Gastrocnemius medialis (tissue), 4 donors: ENCODE results near the gene ATP5PD. TPM values are rescaled to one million over a fixed set of nuclear protein-coding genes. Genes with fewer than 3 reads are reported as not detected.

Experiments used
- ATAC-seq, 2 donors: fragments of 150-250 bp; one replicate each; pipeline ENCODE4 v1.9.1; 2016
- DNase-seq, 2 donors: peaks; one replicate each; pipeline ENCODE4 v3.0.0-alpha.2; 2019
- H3K27ac ChIP-seq, 4 donors: fragments of 200-600 bp; sonication (generic); 1 replicate in 1 of 4; 2 replicates in 3 of 4; pipeline ENCODE4 v1.5.1; 2016 to 2018; ENCODE audit warnings: mild to moderate bottlenecking in 2 of 4, moderate library complexity in 1 of 4
- H3K27me3 ChIP-seq, 3 donors: fragments of 200-600 bp; sonication (generic) in 2 of 3; 1 replicate in 1 of 3; 2 replicates in 2 of 3; pipeline versions ENCODE4 v1.5.1 to v1.6.0; 2016 to 2019; ENCODE audit warnings: mild to moderate bottlenecking in 1 of 3, moderate library complexity in 1 of 3
- H3K36me3 ChIP-seq, 2 donors: fragments of 200-600 bp; sonication (generic) in 1 of 2; one replicate each; pipeline ENCODE4 v1.5.1; 2017 to 2018
- H3K4me1 ChIP-seq, 2 donors: fragments of 200-600 bp; sonication (generic) in 1 of 2; one replicate each; pipeline ENCODE4 v1.5.1; 2016 to 2017; ENCODE audit warnings: mild to moderate bottlenecking in 2 of 2
- H3K4me3 ChIP-seq, 4 donors: fragments of 200-600 bp; sonication (generic) in 3 of 4; 1 replicate in 1 of 4; 2 replicates in 3 of 4; pipeline ENCODE4 v1.5.1; 2016 to 2019; ENCODE audit warnings: mild to moderate bottlenecking in 2 of 4
- H3K9me3 ChIP-seq, 3 donors: fragments of 200-600 bp; sonication (generic) in 2 of 3; 1 replicate in 1 of 3; 2 replicates in 2 of 3; pipeline ENCODE4 v1.5.1; 2016 to 2019
- POLR2A ChIP-seq, 2 donors: fragments of 450-650 bp; IDR thresholded peaks; one replicate each; pipeline ENCODE4 v1.6.1; 2017; ENCODE audit warnings: antibody characterized with exemption in 2 of 2, mild to moderate bottlenecking in 2 of 2, moderate library complexity in 2 of 2
- in situ Hi-C, 4 donors: fragments of 200-750 bp; cut with MboI; loops; one replicate each; pipeline versions ENCODE4 v1.15.0 to v1.8.0; 2017; ENCODE audit warnings: low sequenced_read_pairs in 4 of 4
- intact Hi-C: fragments of 100-400 bp; cut with DNase I; formaldehyde crosslinking; loops from one replicate; pipeline ENCODE4 v1.15.1; 2023; ENCODE audit warnings: low total_unique reads
- total RNA-seq, 4 donors: library from RNA; depleted of rRNA; stranded (reverse); fragments of >200 nt; gene quantifications; one replicate each; pipeline versions ENCODE4 v1.1.0 to v1.2.3, GENCODE V29; 2016
- TF ChIP-seq, protein P1 (sequence below), 5 experiments: fragments of 450-650 bp in 3 of 5; fragments of 200-600 bp in 2 of 5; sonication (generic) in 2 of 5; IDR thresholded peaks in 4 of 5; conservative IDR thresholded peaks in 1 of 5; 1 replicate in 4 of 5; 2 replicates in 1 of 5; pipeline ENCODE4 v1.5.1; 2016 to 2019; ENCODE audit warnings: antibody characterized with exemption in 5 of 5, mild to moderate bottlenecking in 3 of 5, moderate library complexity in 3 of 5

The ATP5PD gene
- total RNA-seq = 100 to 1,000 TPM; 377 to 495 (median 491) TPM

DNA sequence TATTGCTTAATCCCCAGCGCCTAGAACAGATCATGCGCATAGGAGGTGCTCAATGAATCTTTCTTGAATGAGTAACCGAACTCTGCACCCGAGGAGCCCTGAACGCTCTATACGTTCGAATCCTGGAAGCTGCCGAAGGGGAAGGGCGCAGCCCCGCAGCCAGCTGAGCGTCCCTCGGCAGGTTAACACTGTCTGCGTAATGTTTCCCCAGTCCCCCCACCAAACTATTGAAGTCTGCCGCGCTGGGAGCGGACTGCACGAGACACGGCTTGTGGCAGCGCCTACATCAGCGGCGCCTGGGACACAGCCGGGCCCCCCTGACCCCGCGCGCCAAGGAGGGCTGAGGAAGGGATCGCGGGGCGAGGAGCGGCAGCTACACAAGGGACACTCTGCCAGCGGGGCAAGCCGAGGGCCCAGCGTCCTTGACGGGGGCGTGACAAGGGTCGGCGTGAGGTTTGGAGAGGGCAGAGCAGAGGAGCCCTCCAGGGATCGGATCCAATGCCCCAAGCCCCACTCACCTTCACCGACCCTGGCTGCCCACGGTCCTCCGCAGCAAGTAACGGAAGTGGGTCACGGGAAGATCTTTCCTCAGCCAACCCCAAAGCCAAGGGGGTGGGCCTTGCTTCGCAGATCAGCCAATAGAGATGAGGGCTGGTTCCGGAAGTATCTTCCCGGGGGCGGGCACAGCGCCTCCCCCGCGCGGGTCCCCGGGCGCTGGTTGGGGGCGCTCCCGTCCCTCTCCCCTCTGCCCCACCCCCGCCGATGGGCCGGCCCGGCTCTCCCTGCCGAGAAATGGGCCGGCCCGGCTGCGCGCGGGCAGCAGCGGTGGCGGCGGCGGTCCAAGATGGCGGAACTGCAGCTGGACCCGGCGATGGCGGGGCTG is at the start of gene ATP5PD, which contains the start of gene KCTD2:
Gene ATP5PD (minus strand): TSS at position 563 of the 883 bp plus-strand sequence. CDS start 4,319 bp downstream, outside the sequence.
Gene KCTD2 (plus strand): TSS at position 819 of the 883 bp plus-strand sequence. CDS start 26 bp downstream, at position 845.
- in situ Hi-C loops = no loop called here

DNA sequence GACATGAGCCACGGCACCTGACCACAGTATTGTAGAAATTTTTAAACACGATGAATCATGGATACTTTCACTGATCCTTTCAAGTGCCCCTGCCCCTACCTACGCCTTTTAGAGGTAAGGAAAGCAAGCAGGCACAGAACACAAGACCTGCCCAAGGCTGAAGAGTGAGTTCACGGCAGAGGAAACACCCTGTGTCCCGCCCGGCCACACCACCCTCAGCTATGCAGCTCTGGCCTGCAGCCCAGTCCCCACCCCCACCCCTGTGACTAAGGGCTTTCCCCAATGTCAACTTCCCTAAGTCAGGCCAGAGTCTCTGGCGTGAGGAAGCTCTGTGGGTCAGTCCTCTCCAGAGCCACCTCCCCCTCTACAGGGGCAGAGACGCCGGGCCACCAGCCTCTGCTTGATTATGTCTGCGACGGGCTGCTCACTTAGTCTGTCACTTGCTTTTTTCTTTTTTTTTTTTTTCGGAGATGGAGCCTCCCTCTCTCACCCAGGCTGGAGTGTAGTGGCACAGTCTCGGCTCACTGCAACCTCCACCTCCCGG is 49.4 kb upstream of the ATP5PD start:
- DNase-seq (peak; percentile 56 to 79), ATAC-seq (peak; percentile 69 to 90)
- Histone ChIP-seq H3K36me3 (peaks cover 0 to 5% of the 10 kb centered on the region in 2 donors), H3K27ac (peak overlapping the region in 3 of 4 donors; percentile 46 to 56 (median 47)), H3K4me3 (no peak overlapping the region), H3K4me1 (peaks cover 13 to 14% of the 10 kb centered on the region in 2 donors), H3K27me3 (no peaks in the 10 kb centered on the region), H3K9me3 (no peaks in the 10 kb centered on the region)
- TF ChIP-seq POLR2A (IDR thresholded peaks at IDR 0.05) = no peak
- TF ChIP-seq, protein P1, sequence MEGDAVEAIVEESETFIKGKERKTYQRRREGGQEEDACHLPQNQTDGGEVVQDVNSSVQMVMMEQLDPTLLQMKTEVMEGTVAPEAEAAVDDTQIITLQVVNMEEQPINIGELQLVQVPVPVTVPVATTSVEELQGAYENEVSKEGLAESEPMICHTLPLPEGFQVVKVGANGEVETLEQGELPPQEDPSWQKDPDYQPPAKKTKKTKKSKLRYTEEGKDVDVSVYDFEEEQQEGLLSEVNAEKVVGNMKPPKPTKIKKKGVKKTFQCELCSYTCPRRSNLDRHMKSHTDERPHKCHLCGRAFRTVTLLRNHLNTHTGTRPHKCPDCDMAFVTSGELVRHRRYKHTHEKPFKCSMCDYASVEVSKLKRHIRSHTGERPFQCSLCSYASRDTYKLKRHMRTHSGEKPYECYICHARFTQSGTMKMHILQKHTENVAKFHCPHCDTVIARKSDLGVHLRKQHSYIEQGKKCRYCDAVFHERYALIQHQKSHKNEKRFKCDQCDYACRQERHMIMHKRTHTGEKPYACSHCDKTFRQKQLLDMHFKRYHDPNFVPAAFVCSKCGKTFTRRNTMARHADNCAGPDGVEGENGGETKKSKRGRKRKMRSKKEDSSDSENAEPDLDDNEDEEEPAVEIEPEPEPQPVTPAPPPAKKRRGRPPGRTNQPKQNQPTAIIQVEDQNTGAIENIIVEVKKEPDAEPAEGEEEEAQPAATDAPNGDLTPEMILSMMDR (IDR thresholded peaks at IDR 0.05 in 4 of 5, conservative IDR thresholded peaks at IDR 0.05 in 1 of 5) = no peak
- intact Hi-C loops (no loop called here), in situ Hi-C loops (no loop called here)

More for the DNA sequence above, at the start of gene ATP5PD, which contains the start of gene KCTD2:
- TF ChIP-seq, protein P1 (IDR thresholded peaks at IDR 0.05 in 4 of 5, conservative IDR thresholded peaks at IDR 0.05 in 1 of 5) = no peak
- TF ChIP-seq POLR2A (IDR thresholded peaks at IDR 0.05) = peak; percentile 96 to 98
- DNase-seq (peak; percentile 95 to 97), ATAC-seq (peak; percentile 99)
- intact Hi-C loops = loop anchor here (1.0 kb wide), 1 partner anchor 11 kb away; no protein-coding TSS in a partner anchor
- H3K27me3 ChIP-seq = no peaks in the 10 kb centered on the region
- H3K36me3 ChIP-seq = peaks cover 0 to 16% of the 10 kb centered on the region in 2 donors
- peaks cover 26 to 28% of the 10 kb centered on the region in 2 donors for H3K4me1 ChIP-seq
- peak within 1 kb of the TSS; percentile 84 to 100 (median 96) for H3K4me3 ChIP-seq
- peak within 1 kb of the TSS; percentile 98 to 100 (median 98) for H3K27ac ChIP-seq
- H3K9me3 ChIP-seq = no peaks in the 10 kb centered on the region

DNA sequence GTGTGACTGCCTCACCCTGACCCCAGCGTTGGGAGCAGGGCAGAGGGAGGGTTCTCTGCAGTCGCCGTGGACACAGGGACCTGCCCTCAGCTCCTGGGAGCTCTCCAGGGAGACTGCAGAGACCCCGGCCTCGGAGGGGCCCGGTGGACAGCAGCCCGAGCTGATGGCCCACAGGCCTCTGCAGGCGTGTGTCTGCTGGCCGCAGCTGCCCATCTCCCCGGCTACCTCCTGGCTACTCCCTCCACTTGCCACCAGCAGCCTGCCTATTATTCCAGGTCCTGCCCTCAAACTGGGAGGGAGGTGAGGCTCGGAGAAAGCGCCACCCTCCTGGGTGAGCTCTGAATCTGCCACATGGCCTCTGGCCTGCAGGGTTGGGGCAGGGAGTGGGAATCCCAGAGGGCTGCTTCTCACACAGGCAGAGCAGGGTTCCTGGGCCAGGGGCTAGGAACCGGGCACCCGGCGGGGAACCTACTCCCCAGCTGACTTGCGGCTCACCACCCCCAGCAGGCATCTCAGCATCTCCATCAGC is 48.2 kb upstream of the ATP5PD start:
- in situ Hi-C loops (no loop called here), intact Hi-C loops (no loop called here)
- no peak overlapping the region for H3K4me3 ChIP-seq
- H3K27me3 ChIP-seq = no peaks in the 10 kb centered on the region
- H3K4me1 ChIP-seq = peaks cover 19 to 21% of the 10 kb centered on the region in 2 donors
- ATAC-seq (no peak), DNase-seq (no peak)
- peak overlapping the region in 1 of 4 donors; percentile 34 for H3K27ac ChIP-seq
- H3K36me3 ChIP-seq = no peaks in the 10 kb centered on the region
- no peaks in the 10 kb centered on the region for H3K9me3 ChIP-seq
- no peak for TF ChIP-seq POLR2A (IDR thresholded peaks at IDR 0.05)
- TF ChIP-seq, protein P1 (IDR thresholded peaks at IDR 0.05 in 4 of 5, conservative IDR thresholded peaks at IDR 0.05 in 1 of 5) = no peak

DNA sequence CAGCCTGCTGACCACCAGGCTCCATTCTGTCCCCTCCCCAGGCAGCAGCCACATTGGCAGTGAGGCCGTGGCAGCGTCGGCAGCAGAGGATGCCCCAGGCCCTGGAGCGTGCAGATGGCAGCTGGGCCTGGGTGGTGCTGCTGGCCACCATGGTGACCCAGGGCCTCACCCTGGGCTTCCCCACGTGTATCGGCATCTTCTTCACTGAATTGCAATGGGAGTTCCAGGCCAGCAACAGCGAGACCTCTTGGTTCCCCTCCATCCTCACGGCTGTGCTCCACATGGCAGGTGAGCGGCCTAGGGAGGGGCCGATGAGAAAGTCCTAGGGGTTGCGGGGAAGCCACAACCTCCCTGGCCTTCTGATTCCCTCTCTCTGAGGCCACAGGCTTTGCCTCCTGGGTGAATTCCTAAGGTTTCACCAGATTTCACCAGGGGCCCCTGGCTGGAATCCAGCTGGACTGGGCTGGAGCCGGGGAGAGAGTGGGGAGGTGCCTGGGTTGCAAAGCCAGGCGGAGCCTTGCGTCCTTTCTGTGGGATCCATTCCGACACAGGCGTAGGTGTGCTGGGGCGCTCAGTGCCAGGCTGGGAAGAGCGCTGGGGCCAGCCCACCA is 46.9 kb upstream of the ATP5PD start:
- Histone ChIP-seq H3K27me3 (no peaks in the 10 kb centered on the region), H3K4me1 (peaks cover 21 to 26% of the 10 kb centered on the region in 2 donors), H3K4me3 (no peak overlapping the region), H3K36me3 (no peaks in the 10 kb centered on the region), H3K27ac (no peak overlapping the region), H3K9me3 (no peaks in the 10 kb centered on the region)
- TF ChIP-seq, protein P1 (IDR thresholded peaks at IDR 0.05 in 4 of 5, conservative IDR thresholded peaks at IDR 0.05 in 1 of 5) = no peak
- no peak for TF ChIP-seq POLR2A (IDR thresholded peaks at IDR 0.05)
- in situ Hi-C loops (no loop called here), intact Hi-C loops (no loop called here)
- ATAC-seq (no peak), DNase-seq (no peak)
